MCF 10A (cell line): ENCODE data around the gene GNPNAT1. TPM values are rescaled to one million over a fixed set of nuclear protein-coding genes. Genes with fewer than 3 reads are reported as not detected.

Experiments used
- BruUV-seq: library from RNA; stranded (reverse); fragments of 400-500 nt; replicated peaks from 2 replicates; lab custom pipeline; 2021; lab: Mats Ljungman, UMichigan
- CTCF ChIA-PET: fragments of 300-600 bp; sonication (Branson Sonifier 250); formaldehyde crosslinking; extraction: SDS; loops from one replicate; lab custom pipeline; 2021; ENCODE audit warnings: antibody characterized with exemption, inconsistent platforms; lab: Yijun Ruan, JAX
- POLR2A ChIA-PET: fragments of 300-600, 350-650 bp; sonication (Branson Sonifier 250); formaldehyde crosslinking; extraction: SDS; loops from one replicate; lab custom pipeline; 2020; ENCODE audit warnings: antibody characterized with exemption, inconsistent platforms; lab: Yijun Ruan, JAX
- DNase-seq: peaks from one replicate; pipeline ENCODE4 v3.0.0-alpha.2; 2018; ENCODE audit not compliant: unreplicated experiment
- H3K27ac Mint-ChIP-seq: one replicate; pipeline ENCODE4 v1.8.0; 2022; ENCODE audit warnings: mild to moderate bottlenecking, low read depth, mixed read lengths; ENCODE audit not compliant: unreplicated experiment
- H3K27me3 Mint-ChIP-seq: one replicate; pipeline ENCODE4 v1.8.0; 2022; ENCODE audit warnings: mixed read lengths; ENCODE audit not compliant: insufficient read depth, unreplicated experiment
- H3K36me3 Mint-ChIP-seq: one replicate; pipeline ENCODE4 v1.8.0; 2022; ENCODE audit warnings: mild to moderate bottlenecking, moderate library complexity, mixed read lengths; ENCODE audit not compliant: insufficient read depth, unreplicated experiment
- H3K4me1 Mint-ChIP-seq: one replicate; pipeline ENCODE4 v1.8.0; 2022; ENCODE audit warnings: mixed read lengths; ENCODE audit not compliant: insufficient read depth, unreplicated experiment
- H3K4me3 Mint-ChIP-seq: one replicate; pipeline ENCODE4 v1.8.0; 2022; ENCODE audit warnings: mild to moderate bottlenecking, moderate library complexity, mixed read lengths; ENCODE audit not compliant: unreplicated experiment
- H3K9me3 Mint-ChIP-seq: one replicate; pipeline ENCODE4 v1.8.0; 2022; ENCODE audit warnings: mixed read lengths; ENCODE audit not compliant: unreplicated experiment
- intact Hi-C: fragments of 100-400 bp; cut with micrococcal nuclease; formaldehyde crosslinking; loops from 2 replicates; pipeline ENCODE4 v1.14.1; 2022
- total RNA-seq: library from RNA; stranded (reverse); gene quantifications from 2 replicates; pipeline ENCODE4 v1.2.3, GENCODE V29; 2022
- TF ChIP-seq, protein P1 (sequence below): fragments of 200-600 bp; IDR thresholded peaks from one replicate; pipeline ENCODE4 v1.8.0; 2022; ENCODE audit warnings: antibody characterized with exemption, mild to moderate bottlenecking; ENCODE audit not compliant: unreplicated experiment

The GNPNAT1 gene
- total RNA-seq, 1 experiment from 2014 or later: 58.8 TPM

GRCh38 chr14:52801014-52801712 is 9.8 kb upstream of the GNPNAT1 start:
- peaks cover 8% of the 10 kb centered on the region for H3K9me3 Mint-ChIP-seq
- peaks cover 18% of the 10 kb centered on the region for H3K4me1 Mint-ChIP-seq
- H3K36me3 Mint-ChIP-seq: no peaks in the 10 kb centered on the region
- H3K27me3 Mint-ChIP-seq: no peaks in the 10 kb centered on the region
- H3K27ac Mint-ChIP-seq: peak overlapping the region; percentile 58
- intact Hi-C loops: no loop called here
- no TSS peak for BruUV-seq
- TF ChIP-seq, protein P1, sequence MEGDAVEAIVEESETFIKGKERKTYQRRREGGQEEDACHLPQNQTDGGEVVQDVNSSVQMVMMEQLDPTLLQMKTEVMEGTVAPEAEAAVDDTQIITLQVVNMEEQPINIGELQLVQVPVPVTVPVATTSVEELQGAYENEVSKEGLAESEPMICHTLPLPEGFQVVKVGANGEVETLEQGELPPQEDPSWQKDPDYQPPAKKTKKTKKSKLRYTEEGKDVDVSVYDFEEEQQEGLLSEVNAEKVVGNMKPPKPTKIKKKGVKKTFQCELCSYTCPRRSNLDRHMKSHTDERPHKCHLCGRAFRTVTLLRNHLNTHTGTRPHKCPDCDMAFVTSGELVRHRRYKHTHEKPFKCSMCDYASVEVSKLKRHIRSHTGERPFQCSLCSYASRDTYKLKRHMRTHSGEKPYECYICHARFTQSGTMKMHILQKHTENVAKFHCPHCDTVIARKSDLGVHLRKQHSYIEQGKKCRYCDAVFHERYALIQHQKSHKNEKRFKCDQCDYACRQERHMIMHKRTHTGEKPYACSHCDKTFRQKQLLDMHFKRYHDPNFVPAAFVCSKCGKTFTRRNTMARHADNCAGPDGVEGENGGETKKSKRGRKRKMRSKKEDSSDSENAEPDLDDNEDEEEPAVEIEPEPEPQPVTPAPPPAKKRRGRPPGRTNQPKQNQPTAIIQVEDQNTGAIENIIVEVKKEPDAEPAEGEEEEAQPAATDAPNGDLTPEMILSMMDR: no peak
- no peak overlapping the region for H3K4me3 Mint-ChIP-seq
- ChIA-PET CTCF (interaction anchor here (0.6 to 1.4 kb wide), 3 partner anchors 22 to 552 kb away, joined by 3 to 4 read pairs (median 4); no protein-coding TSS in a partner anchor), POLR2A (interaction anchor here (0.6 to 2.1 kb wide), 4 partner anchors 10 to 1596 kb away, joined by 3 to 12 read pairs (median 3); partner anchors contain the start of genes CDKN3 and GNPNAT1)
- peak; percentile 13 for DNase-seq

GRCh38 chr14:52798826-52799225 is 7.4 kb upstream of the GNPNAT1 start:
- Mint-ChIP-seq H3K27ac (no peak overlapping the region), H3K27me3 (no peaks in the 10 kb centered on the region), H3K36me3 (no peaks in the 10 kb centered on the region), H3K9me3 (peaks cover 8% of the 10 kb centered on the region), H3K4me3 (no peak overlapping the region), H3K4me1 (peaks cover 18% of the 10 kb centered on the region)
- BruUV-seq: no TSS peak
- ChIA-PET CTCF (no interaction called here), POLR2A (no interaction called here)
- DNase-seq: no peak
- intact Hi-C loops: no loop called here
- TF ChIP-seq, protein P1: no peak

DNA sequence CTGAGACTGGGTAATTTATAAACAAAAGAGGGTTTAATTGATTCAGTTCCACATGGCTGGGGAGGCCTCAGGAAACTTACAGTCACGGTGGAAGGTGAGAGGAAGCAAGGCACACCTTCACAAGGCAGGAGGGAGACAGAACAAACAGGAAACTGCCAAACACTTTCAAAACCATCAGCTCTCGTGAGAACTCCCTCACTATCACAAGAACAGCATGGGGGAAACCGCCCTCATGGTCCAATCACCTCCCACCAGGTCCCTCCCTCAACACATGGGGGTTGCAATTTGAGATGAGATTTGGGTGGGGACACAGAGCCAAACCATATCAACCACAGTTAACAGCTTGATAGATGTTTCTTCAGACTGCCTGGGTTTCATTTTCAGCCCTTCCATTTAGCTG is 6.2 kb upstream of the GNPNAT1 start:
- Mint-ChIP-seq H3K4me3 (no peak overlapping the region), H3K4me1 (peaks cover 15% of the 10 kb centered on the region), H3K9me3 (peaks cover 8% of the 10 kb centered on the region), H3K27me3 (no peaks in the 10 kb centered on the region), H3K27ac (no peak overlapping the region), H3K36me3 (no peaks in the 10 kb centered on the region)
- intact Hi-C loops: no loop called here
- BruUV-seq: no TSS peak
- no peak for DNase-seq
- POLR2A ChIA-PET: no interaction called here
- TF ChIP-seq, protein P1: no peak
- CTCF ChIA-PET: no interaction called here

GRCh38 chr14:52793061-52793460 is 1.7 kb upstream of the GNPNAT1 start:
- ChIA-PET POLR2A (interaction anchor here (0.6 to 1.1 kb wide), 2 partner anchors 10 to 23 kb away, joined by 3 read pairs; no protein-coding TSS in a partner anchor), CTCF (no interaction called here)
- DNase-seq: no peak
- no TSS peak for BruUV-seq
- TF ChIP-seq, protein P1: no peak
- Mint-ChIP-seq H3K27ac (no peak overlapping the region), H3K9me3 (no peaks in the 10 kb centered on the region), H3K27me3 (no peaks in the 10 kb centered on the region), H3K4me1 (peaks cover 20% of the 10 kb centered on the region), H3K4me3 (no peak overlapping the region), H3K36me3 (peaks cover 13% of the 10 kb centered on the region)
- intact Hi-C loops: no loop called here
